ENCODE results near the gene TSC1.

The TSC1 gene

GRCh38 chr9:132875159-132875558 is 69.3 kb downstream of the TSC1 start:
- no peak for TF ChIP-seq CTCF (IDR thresholded peaks at IDR 0.05; ENCODE audit: low read depth, low read length)
- H3K4me3 ChIP-seq (ENCODE audit: low read depth, low read length) = no peak overlapping the region

DNA sequence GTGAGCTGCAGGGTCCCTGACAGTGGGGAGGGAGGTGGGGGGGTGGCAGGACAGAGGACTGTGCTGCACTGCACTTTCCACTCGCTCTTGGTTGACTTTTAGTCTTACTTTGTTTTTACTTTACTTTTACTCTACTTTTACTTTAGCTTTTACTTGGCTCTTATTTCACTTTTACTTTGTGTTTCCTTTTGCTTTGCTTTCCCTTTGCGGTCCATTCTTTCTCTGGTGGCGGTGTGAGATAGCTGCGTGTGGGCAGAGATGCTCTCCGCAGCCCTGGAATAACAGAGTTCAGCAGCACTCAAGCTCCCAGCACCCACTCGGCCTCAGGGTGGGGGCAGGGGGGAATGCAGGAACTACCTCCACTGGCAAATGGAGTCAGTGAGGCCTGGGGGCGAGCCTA is 71.0 kb downstream of the TSC1 start:
- H3K4me3 ChIP-seq (ENCODE audit: low read depth, low read length) = no peak overlapping the region
- no peak for TF ChIP-seq CTCF (IDR thresholded peaks at IDR 0.05; ENCODE audit: low read depth, low read length)

DNA sequence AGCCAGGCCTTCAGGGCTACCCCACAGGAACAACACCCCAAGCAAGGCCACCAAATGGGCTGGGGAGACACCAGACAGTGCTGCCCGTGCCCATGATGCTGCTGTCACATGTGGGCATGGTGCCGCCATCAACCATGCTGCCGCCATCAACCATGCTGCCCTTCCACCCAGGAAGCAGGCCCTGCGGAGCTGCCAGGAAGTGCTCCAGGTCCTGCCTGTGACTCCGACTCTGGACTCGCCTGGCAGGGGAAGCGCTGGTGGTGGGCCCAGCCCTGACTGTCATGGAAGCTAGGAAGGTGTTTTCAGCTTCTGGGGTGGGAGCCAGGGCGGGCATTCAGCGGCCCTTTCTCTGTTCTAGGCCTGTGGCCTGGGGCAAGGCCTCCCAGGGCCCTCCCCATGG is 75.2 kb downstream of the TSC1 start:
- no peak overlapping the region for H3K4me3 ChIP-seq (ENCODE audit: low read depth, low read length)
- no peak for TF ChIP-seq CTCF (IDR thresholded peaks at IDR 0.05; ENCODE audit: low read depth, low read length)

- no peak for TF ChIP-seq CTCF (IDR thresholded peaks at IDR 0.05; ENCODE audit: low read depth, low read length)
These were observed 77.5 kb downstream of the TSC1 start for GRCh38 chr9:132866898-132867297.

GRCh38 chr9:132864691-132865090 is 79.7 kb downstream of the TSC1 start:
- no peak for TF ChIP-seq CTCF (IDR thresholded peaks at IDR 0.05; ENCODE audit: low read depth, low read length)
- no peak overlapping the region for H3K4me3 ChIP-seq (ENCODE audit: low read depth, low read length)

More at GRCh38 chr9:132866898-132867297, 77.5 kb downstream of the TSC1 start:
- no peak overlapping the region for H3K4me3 ChIP-seq (ENCODE audit: low read depth, low read length)

GRCh38 chr9:132864277-132864676 is 80.1 kb downstream of the TSC1 start:
- no peak for TF ChIP-seq CTCF (IDR thresholded peaks at IDR 0.05; ENCODE audit: low read depth, low read length)
- no peak overlapping the region for H3K4me3 ChIP-seq (ENCODE audit: low read depth, low read length)

GRCh38 chr9:132863096-132863495 is 81.3 kb downstream of the TSC1 start:
- no peak for TF ChIP-seq CTCF (IDR thresholded peaks at IDR 0.05; ENCODE audit: low read depth, low read length)
- no peak overlapping the region for H3K4me3 ChIP-seq (ENCODE audit: low read depth, low read length)

Measured in WI38 (cell line).